HepG2 (cell line): ENCODE results near the gene RETREG2. TPM values are rescaled to one million over a fixed set of nuclear protein-coding genes. Genes with fewer than 3 reads are reported as not detected.

Experiments used
- ATAC-seq: fragments of 200-7000 bp; cut with Tn5 transposase; 3 replicates; pipeline ENCODE4 v1.9.1; 2020; ENCODE audit warnings: mild to moderate bottlenecking, moderate library complexity
- BruUV-seq: library from RNA; stranded (reverse); fragments of 400-500 nt; replicated peaks from 2 replicates; lab custom pipeline; 2021; lab: Mats Ljungman, UMichigan
- CTCF ChIA-PET: fragments of 300-600 bp; formaldehyde crosslinking; extraction: SDS; loops from one replicate; lab custom pipeline; 2021; ENCODE audit warnings: low total read pairs, inconsistent platforms, low intra/inter-chr PET ratio; lab: Yijun Ruan, JAX
- POLR2A ChIA-PET: fragments of 350-600 bp; sonication (Branson Sonifier 250); formaldehyde crosslinking; loops from one replicate; lab custom pipeline; 2020; ENCODE audit warnings: antibody characterized with exemption, inconsistent platforms; lab: Yijun Ruan, JAX
- DNase-seq: peaks from one replicate; pipeline ENCODE4 v3.0.0-alpha.2; 2015; ENCODE audit warnings: low spot score
- FAIRE-seq: peaks from 3 replicates; lab custom pipeline; 2011; peaks lifted over from hg19 to GRCh38; lab: Jason Lieb, UNC
- H2AFZ ChIP-seq: one replicate; pipeline ENCODE4 v1.6.1; 2011; ENCODE audit warnings: low read length, inconsistent platforms
- H3K27ac ChIP-seq: fragments of 300-600 bp; 3 replicates; pipeline ENCODE4 v1.8.0; 2011; ENCODE audit warnings: mixed run types, mild to moderate bottlenecking, mixed read lengths, low read length, inconsistent platforms; ENCODE audit not compliant: insufficient read depth; ENCODE audit errors: extremely low read length
- H3K27me3 ChIP-seq, 2 experiments: fragments of 200-600 bp in 1 of 2; 2 replicates in 1 of 2; 3 replicates in 1 of 2; pipeline versions ENCODE4 v1.6.0 to v1.8.0; 2011; ENCODE audit warnings: low read length in 2 of 2, mild to moderate bottlenecking in 2 of 2, moderate library complexity in 2 of 2, inconsistent platforms in 1 of 2; ENCODE audit not compliant: insufficient read depth in 2 of 2, control insufficient read depth in 1 of 2
- H3K36me3 ChIP-seq, 2 experiments: fragments of 200-600 bp in 1 of 2; replicated peaks in 1 of 2; 2 replicates in 1 of 2; 3 replicates in 1 of 2; pipeline versions ENCODE4 v1.5.1 to v1.8.0; 2011; ENCODE audit warnings: low read length in 2 of 2, inconsistent platforms in 1 of 2; ENCODE audit not compliant: insufficient read depth in 2 of 2, control insufficient read depth in 1 of 2
- H3K4me1 ChIP-seq: 2 replicates; pipeline ENCODE4 v1.5.1; 2012; ENCODE audit warnings: low read length, inconsistent platforms; ENCODE audit not compliant: insufficient read depth
- H3K4me2 ChIP-seq: 2 replicates; pipeline ENCODE4 v1.6.0; 2011; ENCODE audit warnings: low read depth, low read length, inconsistent platforms
- H3K4me3 ChIP-seq, 3 experiments: fragments of 200-600 bp in 1 of 3; sonication (generic), shearing (Covaris generic) in 1 of 3; replicated peaks in 1 of 3; 2 replicates each; pipeline ENCODE4 v1.5.1; 2011 to 2016; ENCODE audit warnings: low read length in 3 of 3, inconsistent platforms in 2 of 3, low read depth in 2 of 3, mild to moderate bottlenecking in 2 of 3, control low read depth in 1 of 3, mixed read lengths in 1 of 3; ENCODE audit not compliant: insufficient read depth in 1 of 3
- H3K79me2 ChIP-seq: one replicate; pipeline ENCODE4 v1.6.1; 2011; ENCODE audit warnings: low read length, inconsistent platforms; ENCODE audit not compliant: insufficient read depth
- H3K9ac ChIP-seq: 2 replicates; pipeline ENCODE4 v1.6.0; 2011; ENCODE audit warnings: mild to moderate bottlenecking, low read depth, low read length, inconsistent platforms; ENCODE audit not compliant: insufficient read depth
- H3K9me3 ChIP-seq: 2 replicates; pipeline ENCODE4 v1.5.1; 2012; ENCODE audit warnings: mild to moderate bottlenecking, low read length
- H4K20me1 ChIP-seq: 2 replicates; pipeline ENCODE4 v1.6.0; 2011; ENCODE audit warnings: inconsistent platforms, mild to moderate bottlenecking, low read length, moderate library complexity; ENCODE audit not compliant: insufficient read depth
- ATF3 ChIP-seq: sonication (generic); formaldehyde crosslinking; IDR thresholded peaks from 2 replicates; pipeline ENCODE4 v1.4.0; 2020; ENCODE audit warnings: missing genetic modification reagents
- FOXK1 ChIP-seq: sonication (generic); formaldehyde crosslinking; IDR thresholded peaks from 2 replicates; pipeline ENCODE4 v1.4.0; 2020; ENCODE audit warnings: low read depth, missing genetic modification reagents, borderline replicate concordance
- GZF1 ChIP-seq: sonication (generic); formaldehyde crosslinking; IDR thresholded peaks from 2 replicates; pipeline ENCODE4 v1.5.1; 2020; ENCODE audit warnings: mild to moderate bottlenecking, missing genetic modification reagents
- HNF4A ChIP-seq: sonication (generic); formaldehyde crosslinking; IDR thresholded peaks from 2 replicates; pipeline ENCODE4 v1.4.0; 2020; ENCODE audit warnings: missing genetic modification reagents
- MXI1 ChIP-seq: IDR thresholded peaks from 3 replicates; pipeline ENCODE4 v1.6.1; 2012; ENCODE audit warnings: low read depth, low read length, inconsistent platforms, borderline replicate concordance
- NFATC3 ChIP-seq: sonication (generic); formaldehyde crosslinking; IDR thresholded peaks from 2 replicates; pipeline ENCODE4 v1.5.1; 2020; ENCODE audit warnings: mild to moderate bottlenecking, missing genetic modification reagents
- NFKB2 ChIP-seq: sonication (generic); formaldehyde crosslinking; IDR thresholded peaks from 2 replicates; pipeline ENCODE4 v1.4.0; 2020; ENCODE audit warnings: missing genetic modification reagents, borderline replicate concordance
- NR2F2 ChIP-seq: IDR thresholded peaks from 2 replicates; pipeline ENCODE4 v1.6.1; 2012; ENCODE audit warnings: low read depth, inconsistent platforms, borderline replicate concordance
- POGK ChIP-seq: sonication (generic); formaldehyde crosslinking; conservative IDR thresholded peaks from 2 replicates; pipeline ENCODE4 v1.8.0; 2022; ENCODE audit warnings: mild to moderate bottlenecking, moderate library complexity, missing genetic modification reagents
- RXRB ChIP-seq: IDR thresholded peaks from 2 replicates; pipeline ENCODE4 v1.6.1; 2016; ENCODE audit warnings: borderline replicate concordance, missing genetic modification reagents, missing compliant biosample characterization
- SCMH1 ChIP-seq: sonication (generic); formaldehyde crosslinking; IDR thresholded peaks from 2 replicates; pipeline ENCODE4 v1.9.0; 2021; ENCODE audit warnings: missing genetic modification reagents, mild to moderate bottlenecking, borderline replicate concordance
- TBX3 ChIP-seq: fragments of 450-650 bp; IDR thresholded peaks from 2 replicates; pipeline ENCODE4 v1.6.1; 2017; ENCODE audit warnings: antibody characterized with exemption, mild to moderate bottlenecking, inconsistent platforms, borderline replicate concordance
- ZNF33B ChIP-seq: sonication (generic); formaldehyde crosslinking; IDR thresholded peaks from 2 replicates; pipeline ENCODE4 v1.5.1; 2020; ENCODE audit warnings: mild to moderate bottlenecking, missing genetic modification reagents
- ZNF350 ChIP-seq: sonication (generic); formaldehyde crosslinking; IDR thresholded peaks from 2 replicates; pipeline ENCODE4 v1.4.0; 2020; ENCODE audit warnings: mild to moderate bottlenecking, low read depth, missing genetic modification reagents, borderline replicate concordance
- ZNF550 ChIP-seq: sonication (generic); formaldehyde crosslinking; IDR thresholded peaks from 2 replicates; pipeline ENCODE4 v1.4.0; 2020; ENCODE audit warnings: mild to moderate bottlenecking, missing genetic modification reagents, borderline replicate concordance
- ZNF567 ChIP-seq: sonication (generic); formaldehyde crosslinking; IDR thresholded peaks from 2 replicates; pipeline ENCODE4 v1.8.1; 2023; ENCODE audit warnings: mild to moderate bottlenecking, missing genetic modification reagents, borderline replicate concordance
- ZNF619 ChIP-seq: sonication (generic); formaldehyde crosslinking; IDR thresholded peaks from 2 replicates; pipeline ENCODE4 v1.4.0; 2020; ENCODE audit warnings: mild to moderate bottlenecking, missing genetic modification reagents
- ZNF660 ChIP-seq: sonication (generic); formaldehyde crosslinking; IDR thresholded peaks from 2 replicates; pipeline ENCODE4 v1.5.1; 2020; ENCODE audit warnings: mild to moderate bottlenecking, low read depth, missing genetic modification reagents, borderline replicate concordance
- WGBS: methylation state at CpG from one replicate; pipeline ENCODE4 v1.1.6; 2017; ENCODE audit warnings: low lambda C conversion rate; 5-methylcytosine and 5-hydroxymethylcytosine counted together
- in situ Hi-C: cut with HindIII; loops from 2 replicates; pipeline ENCODE4 v1.10.0; 2017; ENCODE audit warnings: low pct_unique_long_range_greater_than_20kb; ENCODE audit not compliant: extremely low pct_ligation_motif_present
- intact Hi-C: fragments of 100-400 bp; cut with micrococcal nuclease; formaldehyde crosslinking; loops from one replicate; pipeline ENCODE4 v1.10.0; 2022; ENCODE audit not compliant: unreplicated experiment
- polyA plus RNA-seq, 8 experiments: library from polyadenylated mRNA; depleted of rRNA in 3 of 8; stranded (reverse) in 7 of 8; unstranded in 1 of 8; fragments of >200 nt; fragmentation: Illumina TruSeq in 4 of 8; extraction: Trizol in 4 of 8; gene quantifications; 2 replicates each; pipeline versions ENCODE4 v1.2.1 to v1.2.3, GENCODE V29; 2011 to 2016; ENCODE audit warnings: low read depth in 4 of 8, missing spikeins in 1 of 8, mixed read lengths in 1 of 8; ENCODE audit not compliant: insufficient read depth in 1 of 8
- total RNA-seq, 5 experiments: library from RNA; depleted of rRNA; stranded (reverse); fragments of >200 nt; fragmentation: Illumina TruSeq; extraction: Trizol; gene quantifications; 2 replicates each; pipeline ENCODE4 v1.2.3, GENCODE V29; 2016; ENCODE audit warnings: low read depth in 1 of 5

The RETREG2 gene
- total and polyA plus RNA-seq, 2 of the 13 experiments (the other 11 are each of a cell fraction or from before 2014, with no cell fraction given), result 86.0 to 134 TPM

GRCh38 chr2:219206328-219207133 lies 28.5 kb downstream of the RETREG2 start, which contains the start of gene ZFAND2B (continued):
- TF ChIP-seq SCMH1 (CRISPR knock-in tag), result no peak
- no peak for TF ChIP-seq ZNF660 (CRISPR knock-in tag)
- peak; percentile 81 for TF ChIP-seq POGK (CRISPR knock-in tag)
- TF ChIP-seq RXRB (CRISPR knock-in tag), result peak; percentile 46; the same call in 1 of the 2 replicates
- TF ChIP-seq, all 625 proteins: peak for 296

GRCh38 chr2:219207134-219207883 lies 29.2 kb downstream of the RETREG2 start:
- DNase-seq, result no peak
- ChIA-PET CTCF (interaction anchor here (2.6 kb wide), 1 partner anchor 36 kb away, joined by 8 read pairs; no protein-coding TSS in a partner anchor), POLR2A (interaction anchor here (0.6 to 5.6 kb wide), 25 partner anchors 10 to 181 kb away, joined by 3 to 227 read pairs (median 9); partner anchors contain the start of genes ABCB6, ANKZF1, ATG9A and CNPPD1)
- H3K79me2 ChIP-seq, result peaks cover 6% of the 10 kb centered on the region
- peak overlapping the region; percentile 95 for H3K27ac ChIP-seq
- peak overlapping the region; percentile 100 for H3K4me2 ChIP-seq
- no peaks in the 10 kb centered on the region for H3K9me3 ChIP-seq
- no peaks in the 10 kb centered on the region; a peak in 1 of 5 replicates for H3K27me3 ChIP-seq
- TSS peak; percentile 73 for BruUV-seq
- peak; percentile 21 for ATAC-seq
- H4K20me1 ChIP-seq, result no peaks in the 10 kb centered on the region
- H3K4me1 ChIP-seq, result peaks cover 54% of the 10 kb centered on the region
- H3K9ac ChIP-seq, result peak overlapping the region; percentile 86
- no peak overlapping the region for H2AFZ ChIP-seq
- no peak for FAIRE-seq
- in situ Hi-C loops, result loop anchor here (5.0 kb wide), 1 partner anchor 35 kb away; the partner anchor contains the start of gene SLC23A3
- intact Hi-C loops, result no loop called here
- H3K36me3 ChIP-seq, result peaks cover 12 to 27% of the 10 kb centered on the region in 2 experiments
- peak overlapping the region; percentile 65 to 86 (median 69) for H3K4me3 ChIP-seq
- 18% methylated on average over 22 of the region's 22 CpGs for WGBS
- TF ChIP-seq NFKB2 (CRISPR knock-in tag) (peak; percentile 84; the same call in 1 of the 2 replicates), MXI1 (peak; percentile 11; the same call in 1 of the 3 replicates), ZNF619 (CRISPR knock-in tag) (peak; percentile 55), ZNF350 (CRISPR knock-in tag) (peak; percentile 14; the same call in 1 of the 2 replicates), ATF3 (no peak), HNF4A (CRISPR knock-in tag) (peak; percentile 5; the same call in 1 of the 2 replicates), NR2F2 (0 out of 2 replicates have a peak, but pooled peaks have one; percentile 7), ZNF567 (CRISPR knock-in tag) (0 out of 2 replicates have a peak, but pooled peaks have one; percentile 7), ZNF550 (CRISPR knock-in tag) (no peak; the same call in 1 of the 2 replicates), GZF1 (no peak), FOXK1 (CRISPR knock-in tag) (0 out of 2 replicates have a peak, but pooled peaks have one; percentile 31), ZNF33B (CRISPR knock-in tag) (0 out of 2 replicates have a peak, but pooled peaks have one; percentile 42), NFATC3 (CRISPR knock-in tag) (0 out of 2 replicates have a peak, but pooled peaks have one; percentile 9), TBX3 (no peak)
